HFF-Myc (cell line): ENCODE data around the gene OGFR.

Experiments used
- DNase-seq: peaks from one replicate; pipeline ENCODE4 v3.0.0-alpha.2; 2011; ENCODE audit warnings: low read depth; ENCODE audit errors: extremely low read depth
- H3K4me3 ChIP-seq: replicated peaks from 2 replicates; pipeline ENCODE4 v1.5.1; 2011; ENCODE audit warnings: low read depth, mild to moderate bottlenecking, control low read depth, low read length
- CTCF ChIP-seq: IDR thresholded peaks from 2 replicates; pipeline ENCODE4 v1.5.1; 2012; ENCODE audit warnings: mild to moderate bottlenecking, low read depth, low read length, control low read depth; ENCODE audit errors: missing control alignments

OGFR gene

DNA sequence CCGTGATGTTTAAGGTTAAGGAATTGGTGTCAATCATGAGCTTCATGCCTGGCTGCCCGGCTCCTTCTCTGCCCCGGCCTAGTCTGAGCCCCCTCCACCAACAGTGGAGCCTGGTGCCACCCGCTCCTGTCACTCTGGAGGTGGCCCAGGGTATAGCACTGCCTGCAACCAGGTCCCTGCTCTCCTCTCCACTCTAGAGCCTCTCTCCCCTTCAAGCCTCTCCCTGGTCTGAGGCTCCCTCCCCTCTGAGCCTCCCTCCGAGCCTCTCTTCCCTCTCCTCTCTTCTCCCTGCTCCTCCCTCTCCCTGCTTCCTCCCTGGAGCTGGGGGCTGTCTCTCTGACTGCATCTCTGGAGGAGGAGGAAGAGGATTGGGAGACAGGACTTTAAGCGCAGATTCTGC is 39.6 kb upstream of the OGFR start:
- DNase-seq, result no peak
- no peak overlapping the region for H3K4me3 ChIP-seq
- TF ChIP-seq CTCF, result no peak

DNA sequence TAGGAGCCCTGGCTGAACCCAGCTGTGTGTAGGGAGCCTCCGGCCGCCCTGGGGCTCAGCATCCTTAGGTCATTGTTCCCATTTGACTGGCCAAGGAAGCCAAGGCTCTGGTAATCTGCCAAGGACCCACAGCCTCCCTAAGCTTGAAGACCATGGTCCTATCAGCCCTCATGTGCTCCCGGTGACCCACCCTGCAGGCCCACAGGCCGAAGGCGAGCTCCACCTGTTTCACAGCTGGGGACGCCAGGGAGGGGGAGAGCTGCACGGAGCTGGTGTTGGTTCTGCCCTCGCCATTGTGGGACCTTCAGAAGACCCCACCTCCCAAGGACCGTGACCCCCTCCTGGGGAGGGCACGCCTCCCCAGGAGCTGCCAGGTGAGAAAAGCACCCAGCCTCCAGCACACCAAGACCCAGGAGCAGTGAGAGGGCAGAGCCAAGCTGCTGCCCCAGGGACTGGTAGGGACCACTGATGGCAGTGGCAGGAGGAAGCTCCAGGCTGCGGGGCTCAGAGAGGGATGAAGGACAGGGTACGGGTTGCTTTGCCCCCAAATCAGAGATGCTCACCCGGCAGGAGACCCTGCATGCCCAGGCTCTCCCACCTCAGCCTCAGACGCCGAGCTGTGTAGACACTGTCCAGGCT is 39.1 kb upstream of the OGFR start:
- no peak for DNase-seq
- no peak for TF ChIP-seq CTCF
- no peak overlapping the region for H3K4me3 ChIP-seq

DNA sequence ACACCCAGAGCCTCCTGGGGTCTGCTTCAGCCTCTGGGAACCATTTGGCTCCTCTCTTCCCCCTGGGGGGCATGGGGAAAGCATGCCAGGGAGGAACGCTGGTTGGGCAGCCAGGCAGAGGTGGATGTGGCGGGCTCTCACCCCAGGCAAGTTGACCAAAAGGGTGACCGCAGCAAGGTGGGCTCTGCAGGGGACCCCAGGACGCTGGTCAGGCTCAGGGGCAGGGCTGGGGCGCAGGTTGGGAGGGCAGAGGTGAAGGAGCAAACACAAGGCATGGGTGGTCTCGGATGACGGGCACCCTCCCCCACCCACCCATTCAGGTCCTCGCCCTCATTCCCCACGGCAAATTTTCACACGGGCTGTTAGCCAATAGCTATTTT is 38.6 kb upstream of the OGFR start:
- no peak for DNase-seq
- H3K4me3 ChIP-seq, result no peak overlapping the region
- no peak for TF ChIP-seq CTCF

DNA sequence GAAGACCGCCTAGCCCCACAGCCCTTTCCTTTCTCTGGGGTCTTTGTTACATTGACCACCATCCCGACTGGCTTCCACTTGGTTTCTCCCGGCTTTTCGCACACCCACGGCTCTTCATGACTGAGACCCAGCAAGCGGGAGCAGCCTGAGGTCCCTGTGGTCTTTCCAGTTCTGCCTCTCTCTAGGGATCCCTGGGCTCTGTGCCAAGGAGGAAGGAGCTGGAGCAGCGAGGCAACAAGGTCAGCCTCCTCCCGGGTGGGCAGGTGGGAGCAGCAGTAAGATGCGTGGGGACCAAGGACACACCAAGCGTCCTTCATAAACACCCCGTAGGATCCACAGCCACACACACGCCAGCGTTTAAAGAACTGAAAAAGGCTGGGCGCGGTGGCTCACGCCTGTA is 37.9 kb upstream of the OGFR start:
- TF ChIP-seq CTCF, result no peak
- no peak overlapping the region for H3K4me3 ChIP-seq
- no peak for DNase-seq

DNA sequence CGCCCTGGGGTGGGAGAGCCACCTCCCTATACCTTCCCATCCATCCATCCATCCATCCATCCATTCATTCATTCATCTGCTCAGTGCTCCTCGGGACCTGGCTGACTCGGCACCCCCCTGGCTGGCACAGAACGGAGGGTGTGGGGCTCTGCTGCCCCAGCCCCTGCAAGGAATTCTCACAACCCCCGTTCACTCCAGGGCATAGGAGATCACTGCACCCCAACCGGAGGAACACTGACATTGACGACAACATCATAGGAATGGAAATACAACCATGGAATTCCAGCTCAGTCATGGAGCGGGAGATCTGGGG is 36.4 kb upstream of the OGFR start:
- DNase-seq, result no peak
- TF ChIP-seq CTCF, result no peak
- H3K4me3 ChIP-seq, result no peak overlapping the region

GRCh38 chr20:62768551-62769287 is 35.9 kb upstream of the OGFR start:
- H3K4me3 ChIP-seq, result no peak overlapping the region
- DNase-seq, result no peak
- TF ChIP-seq CTCF, result no peak
